ENCODE measurements around the gene FUZ.

Gene FUZ

DNA sequence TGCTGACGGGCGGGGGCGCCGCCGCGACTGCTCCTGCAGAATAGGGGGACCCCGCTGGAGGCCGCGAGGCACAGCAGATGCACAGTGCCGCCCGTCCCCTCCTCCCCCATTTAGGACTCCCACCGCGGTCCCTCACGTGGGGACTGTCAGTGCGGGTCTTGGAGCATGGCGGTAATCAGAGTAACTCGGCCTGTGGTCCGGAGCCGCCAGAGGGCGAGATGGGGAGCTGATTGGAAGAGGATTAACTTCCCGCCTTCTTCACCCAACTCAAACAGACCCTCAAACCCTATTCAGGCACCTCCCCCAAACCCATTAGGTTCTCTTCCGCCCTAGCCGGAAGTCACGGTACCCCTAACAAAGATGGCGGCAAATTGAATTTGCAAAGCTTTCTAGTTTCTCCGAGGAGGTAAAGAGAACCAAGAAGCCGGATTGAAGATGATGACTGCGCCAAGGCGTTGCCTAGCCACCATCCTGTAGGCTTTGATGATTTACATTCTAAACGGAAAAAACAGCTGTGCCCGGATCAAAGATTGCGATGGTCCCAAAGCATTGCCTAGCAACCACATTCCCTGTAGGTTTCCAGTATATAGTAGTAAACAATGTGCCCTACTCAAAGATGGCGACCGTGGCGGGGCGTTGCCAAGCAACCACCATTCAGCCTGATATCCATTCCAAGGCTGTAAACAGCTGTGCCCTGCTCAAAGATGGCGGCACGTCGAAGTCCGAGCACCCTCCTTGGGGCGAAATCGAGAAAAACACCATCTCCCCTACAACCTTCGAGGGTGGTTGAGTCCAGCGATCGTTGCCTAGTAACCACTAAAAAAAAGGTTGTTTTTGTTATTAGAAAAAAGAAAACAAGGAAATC lies at the start of gene FUZ:
TSS of gene FUZ (minus strand) at position 296 of the 865 bp plus-strand sequence. CDS start at position 110, 186 bp downstream.
- FAIRE-seq, result no peak

DNA sequence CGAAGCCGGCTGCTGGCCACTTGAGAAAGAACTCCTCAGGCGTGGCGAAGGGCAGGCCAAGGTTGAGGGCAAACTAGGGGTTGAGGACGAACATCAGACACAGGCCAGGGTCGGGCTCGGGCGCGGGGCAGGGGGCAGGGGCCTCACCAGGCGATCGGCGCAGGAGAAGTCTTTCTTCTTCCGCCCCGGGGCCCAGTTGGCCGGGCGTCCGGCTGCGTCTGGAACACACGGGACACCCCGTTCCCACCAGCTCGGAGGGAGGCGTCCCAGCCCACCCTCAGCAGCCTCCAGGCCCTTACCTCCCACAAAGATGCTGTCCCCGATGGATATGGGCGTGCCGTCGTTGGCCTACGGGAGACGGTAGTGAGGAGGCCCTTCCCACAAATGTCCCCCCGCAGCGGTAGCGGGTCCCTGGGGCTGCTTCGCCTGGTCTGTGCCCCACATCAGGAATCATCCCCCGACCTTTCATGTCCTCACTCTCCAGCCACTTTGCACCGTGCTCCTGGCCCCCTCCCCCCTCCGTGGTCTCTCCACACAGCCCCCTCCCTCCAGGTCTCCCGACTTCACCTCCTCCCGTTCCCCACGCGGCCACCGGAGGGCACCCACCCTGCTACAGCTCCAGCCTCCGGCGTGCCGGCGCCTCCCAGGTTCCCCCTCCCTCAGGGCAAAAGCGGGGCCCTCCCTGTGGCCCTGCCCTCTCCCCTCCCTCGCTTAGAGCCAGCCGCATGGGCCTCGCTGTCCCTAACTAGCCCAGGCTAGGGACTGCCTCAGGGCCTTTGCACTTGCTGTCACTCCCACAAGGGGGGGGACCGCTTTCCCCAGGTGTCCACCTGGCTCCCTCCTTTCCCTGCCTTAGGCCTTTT lies 49.5 kb upstream of the FUZ start:
- no peak for FAIRE-seq

DNA sequence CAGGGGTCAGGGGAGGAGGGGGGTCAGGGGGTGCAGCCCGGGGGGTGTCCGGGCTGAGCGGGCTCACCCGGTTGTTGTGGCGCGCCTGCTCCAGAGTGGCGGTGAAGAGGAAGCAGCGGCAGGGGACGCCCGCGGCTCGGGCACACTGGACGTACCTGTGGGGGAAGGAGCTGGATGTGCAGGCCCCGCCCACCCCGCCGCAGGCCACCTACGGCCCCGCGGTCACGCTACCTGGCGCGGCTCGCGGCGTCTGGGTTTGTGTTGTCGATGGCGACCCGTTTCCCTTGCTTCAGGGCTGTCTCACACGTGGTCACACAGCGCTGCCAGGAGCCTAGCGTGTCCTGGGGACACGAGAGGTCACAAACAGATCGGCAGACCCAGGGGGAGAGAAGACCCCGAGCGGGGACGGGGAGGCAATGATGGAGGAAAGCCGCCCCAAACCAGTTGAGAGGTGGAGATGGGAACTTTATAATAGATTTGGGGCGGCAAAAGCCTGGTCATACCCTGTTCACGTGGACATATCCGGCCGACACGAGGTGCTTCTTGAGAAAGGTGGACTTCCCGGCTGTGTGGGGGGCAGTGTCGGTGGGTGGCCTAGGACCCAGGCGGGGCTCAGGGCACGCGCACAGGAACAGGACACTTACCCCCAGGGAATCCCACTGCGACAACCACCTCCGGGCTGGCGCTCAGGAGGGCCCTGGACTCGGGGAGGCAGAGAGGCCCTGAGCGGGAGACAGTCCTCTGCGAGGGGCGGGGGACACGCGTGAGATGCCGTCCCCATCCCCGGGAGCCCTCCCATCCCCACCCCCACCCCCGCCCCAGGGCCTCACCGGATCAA lies 48.7 kb upstream of the FUZ start:
- FAIRE-seq, result no peak

GRCh38 chr19:49861107-49861506 lies 48.0 kb upstream of the FUZ start:
- no peak for FAIRE-seq

GRCh38 chr19:49860336-49861102 lies 47.4 kb upstream of the FUZ start:
- FAIRE-seq, result no peak

- FAIRE-seq, result no peak
Measured at GRCh38 chr19:49859682-49860335, 46.7 kb upstream of the FUZ start.

DNA sequence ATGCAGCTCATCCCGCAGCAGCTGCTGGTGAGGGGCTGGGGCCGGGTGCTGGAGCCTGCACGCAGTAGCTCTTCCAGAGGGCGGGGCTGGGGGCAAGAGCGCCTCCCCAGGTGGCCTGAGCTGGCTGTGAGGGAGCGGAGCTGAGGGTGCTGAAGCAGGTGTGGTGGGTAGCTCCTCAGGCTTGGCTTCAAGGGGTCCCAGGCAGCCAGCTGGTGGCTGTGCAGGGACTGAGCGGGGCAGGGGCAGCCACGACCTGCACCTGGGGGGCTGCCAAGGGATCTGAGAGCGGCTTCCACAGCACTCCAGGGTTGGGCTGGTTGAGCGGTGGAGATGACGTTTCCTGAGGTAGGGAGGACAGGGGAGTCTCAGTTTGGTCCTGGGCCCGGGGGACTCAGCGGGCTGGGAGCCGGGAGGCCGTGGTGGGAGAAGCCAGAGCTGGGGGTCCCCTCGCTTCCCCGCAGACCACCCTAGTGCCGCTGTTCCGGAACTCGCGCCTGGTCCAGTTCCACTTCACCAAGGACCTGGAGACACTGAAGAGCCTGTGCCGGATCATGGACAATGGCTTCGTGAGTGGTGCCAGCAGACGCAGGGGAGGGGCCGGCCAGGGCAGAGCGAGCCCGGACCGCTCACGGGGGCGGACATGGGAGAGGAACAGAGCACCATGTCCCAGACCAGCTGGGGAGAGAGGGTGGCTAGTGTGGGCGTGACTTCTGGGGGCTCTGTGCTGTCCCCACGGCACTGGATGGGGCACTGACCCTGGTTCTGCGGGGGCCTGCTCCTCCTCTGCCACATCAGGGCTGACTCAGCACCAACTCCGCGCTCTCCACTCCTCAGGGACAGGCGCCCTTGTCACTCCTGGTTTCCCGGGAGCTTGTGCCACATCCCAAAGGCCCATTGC lies 45.2 kb upstream of the FUZ start:
- FAIRE-seq, result no peak

DNA sequence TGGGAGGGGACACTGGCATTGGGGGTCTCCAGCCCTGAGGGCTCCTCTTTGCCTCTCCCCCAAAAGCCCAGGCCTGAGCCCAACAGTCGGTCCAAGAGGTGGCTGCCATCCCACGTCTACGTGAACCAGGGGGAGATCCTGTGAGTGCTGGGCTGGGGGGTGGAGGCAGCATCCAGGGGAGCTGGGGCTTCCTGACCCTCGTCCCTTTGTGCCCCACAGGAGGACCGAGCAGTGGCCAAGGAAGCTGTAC lies 44.7 kb upstream of the FUZ start:
- no peak for FAIRE-seq

DNA sequence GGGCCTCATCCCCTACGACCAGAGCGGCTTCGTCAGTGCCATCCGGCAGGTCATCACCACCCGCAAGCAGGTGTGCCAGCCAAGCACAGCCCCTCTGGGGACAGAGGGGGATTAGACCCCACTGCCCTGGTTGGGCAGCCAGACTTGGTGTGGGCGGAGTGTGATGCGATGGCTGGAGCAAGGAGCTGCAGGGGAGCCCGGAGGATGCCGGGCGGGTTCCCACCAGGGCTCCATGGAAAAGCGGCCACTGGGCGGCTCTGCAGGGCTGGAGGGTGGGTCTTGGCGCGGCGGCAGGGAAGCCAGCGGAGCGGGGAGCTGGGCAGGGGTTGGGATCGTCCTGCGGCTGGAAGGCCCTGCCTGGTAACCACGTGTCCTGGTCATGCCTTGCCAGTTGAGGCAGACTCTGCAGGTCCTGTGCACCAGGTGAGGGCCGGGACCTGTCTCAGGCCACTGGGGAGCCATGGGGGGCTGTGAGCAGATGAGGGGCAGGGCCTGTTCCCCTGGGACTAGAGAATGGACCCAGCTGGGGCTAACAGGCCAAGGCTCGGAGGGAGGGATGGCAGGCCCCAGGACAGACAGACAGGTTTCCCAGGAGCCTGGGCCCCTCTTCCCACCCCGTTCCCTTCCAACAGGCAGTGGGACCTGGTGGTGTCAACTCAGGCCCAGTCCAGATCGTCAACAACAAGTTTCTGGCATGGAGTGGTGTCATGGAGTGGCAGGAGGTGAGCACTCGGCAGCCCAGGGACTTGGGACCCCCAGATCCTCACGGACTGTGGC lies 44.2 kb upstream of the FUZ start:
- no peak for FAIRE-seq

GRCh38 chr19:49856574-49857021 lies 43.5 kb upstream of the FUZ start:
- no peak for FAIRE-seq

DNA sequence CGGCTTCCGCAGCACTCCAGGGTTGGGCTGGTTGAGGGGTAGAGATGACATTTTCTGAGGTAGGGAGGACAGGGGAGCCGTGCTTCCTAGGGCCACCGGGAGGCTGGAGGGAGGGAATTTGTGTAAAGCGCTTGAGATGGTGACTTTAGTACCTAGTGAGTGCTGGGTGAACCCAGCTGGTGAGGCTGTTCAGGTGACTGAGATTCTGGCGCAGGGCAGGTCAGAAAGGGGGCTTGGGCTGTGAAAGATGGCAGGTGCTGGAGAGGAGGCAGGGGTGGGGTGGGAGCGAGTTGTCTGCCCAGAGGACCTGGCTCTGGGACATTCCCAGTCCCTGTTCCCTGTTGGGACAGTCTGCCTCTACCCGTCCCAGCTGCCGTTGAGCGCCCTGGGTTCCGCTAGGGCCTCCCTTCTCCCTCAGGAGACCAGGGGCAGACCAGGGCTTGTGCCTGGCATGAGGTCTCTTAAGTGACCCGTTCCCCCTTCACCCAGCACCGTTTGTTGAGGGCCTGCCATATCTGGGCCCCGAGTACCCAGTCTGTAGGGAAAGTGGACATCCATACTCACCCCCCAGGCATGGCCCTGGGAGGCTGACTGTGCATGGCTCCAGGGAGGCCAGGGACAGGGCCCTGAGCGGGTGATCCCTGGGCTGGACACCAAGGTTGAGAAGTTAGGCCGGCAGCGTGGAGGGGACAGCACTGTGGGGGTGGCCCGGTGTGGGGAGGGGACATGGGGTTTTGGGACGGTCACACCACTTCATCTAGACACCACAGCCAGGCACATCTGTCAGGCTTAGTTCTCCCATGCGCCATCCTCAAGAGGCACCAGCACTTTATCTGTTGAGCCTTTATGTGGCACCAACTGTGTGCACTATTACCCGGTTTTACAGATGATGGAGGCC lies 42.8 kb upstream of the FUZ start:
- FAIRE-seq, result no peak

GRCh38 chr19:49855277-49855675 lies 42.2 kb upstream of the FUZ start:
- FAIRE-seq, result no peak

GRCh38 chr19:49854378-49855263 lies 41.5 kb upstream of the FUZ start:
- FAIRE-seq, result no peak

DNA sequence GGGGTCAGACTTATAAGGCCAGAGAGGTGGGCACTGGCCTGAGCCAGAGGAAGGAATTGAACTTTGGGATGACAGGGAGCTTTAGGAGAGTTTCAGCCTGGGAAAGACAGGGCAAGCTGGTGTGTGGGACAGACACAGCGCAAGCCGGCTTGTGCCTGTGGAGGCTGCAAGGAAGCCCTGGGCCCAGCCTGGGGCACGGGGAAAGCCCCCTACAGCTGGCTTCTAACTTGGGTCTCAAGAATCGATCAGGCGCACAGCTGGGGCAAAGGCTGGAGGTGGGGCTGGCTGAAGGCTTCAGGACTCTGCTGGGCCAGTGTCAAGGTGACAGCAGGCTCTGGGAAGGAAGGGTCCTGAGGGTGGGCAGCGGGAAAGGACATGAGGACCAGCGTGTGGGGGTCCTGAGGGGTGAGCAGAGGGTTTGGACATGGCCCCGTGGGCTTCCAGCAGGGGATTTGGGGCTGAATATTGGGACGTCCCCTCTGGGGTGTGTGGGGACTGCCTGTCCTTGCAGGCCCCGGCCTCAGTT lies 40.8 kb upstream of the FUZ start:
- no peak for FAIRE-seq

DNA sequence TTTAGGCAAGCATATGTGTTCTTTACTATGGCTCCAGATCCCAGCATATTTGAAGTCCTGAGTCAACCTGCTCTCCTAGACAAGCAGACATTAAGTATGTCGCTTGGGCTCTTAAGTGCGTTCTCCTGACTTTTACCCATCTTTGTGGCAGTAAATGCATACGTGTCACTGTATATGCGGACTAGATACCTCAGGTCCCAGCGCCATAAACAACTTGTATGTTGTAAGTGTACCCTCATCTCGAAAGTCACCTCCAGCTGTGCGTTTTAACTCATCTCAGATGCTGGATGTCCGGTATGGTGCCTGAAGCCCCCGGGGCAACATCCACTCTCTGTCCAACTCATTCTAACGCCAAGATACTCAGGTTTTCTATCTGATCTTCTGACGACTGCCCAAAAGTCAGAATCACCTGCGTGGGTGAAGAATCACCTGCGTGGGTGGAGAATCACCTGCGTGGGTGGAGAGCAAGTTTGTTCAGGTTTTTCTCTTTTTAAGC lies 39.6 kb upstream of the FUZ start:
- FAIRE-seq, result no peak

GRCh38 chr19:49851456-49852259 lies 38.6 kb upstream of the FUZ start:
- FAIRE-seq, result no peak
